IgD-negative memory B cell (primary cell): ENCODE measurements around the gene PXT1. TPM values are rescaled to one million over a fixed set of nuclear protein-coding genes. Genes with fewer than 3 reads are reported as not detected.

Source experiments
- H3K27ac Mint-ChIP-seq, 3 donors: one replicate each; pipeline ENCODE4 v1.8.0; 2020 to 2022; ENCODE audit warnings: mild to moderate bottlenecking in 3 of 3, mixed read lengths in 3 of 3, moderate library complexity in 1 of 3
- H3K27me3 Mint-ChIP-seq: one replicate; pipeline ENCODE4 v1.8.0; 2021; ENCODE audit warnings: mixed read lengths
- H3K36me3 Mint-ChIP-seq: one replicate; pipeline ENCODE4 v1.8.0; 2020; ENCODE audit warnings: mild to moderate bottlenecking, mixed read lengths
- H3K4me1 Mint-ChIP-seq, 3 donors: one replicate each; pipeline ENCODE4 v1.8.0; 2020 to 2022; ENCODE audit warnings: mixed read lengths in 3 of 3, mild to moderate bottlenecking in 1 of 3
- H3K4me3 Mint-ChIP-seq, 4 donors: one replicate each; pipeline ENCODE4 v1.8.0; 2020 to 2022; ENCODE audit warnings: mild to moderate bottlenecking in 4 of 4, mixed read lengths in 4 of 4, moderate library complexity in 3 of 4
- H3K9me3 Mint-ChIP-seq, 3 donors: one replicate each; pipeline ENCODE4 v1.8.0; 2020 to 2021; ENCODE audit warnings: mixed read lengths in 3 of 3, mild to moderate bottlenecking in 1 of 3
- polyA plus RNA-seq: library from polyadenylated mRNA; unstranded; fragments of 300-500 nt; fragmentation: Illumina TruSeq; gene quantifications from one replicate; pipeline ENCODE4 v1.2.3, GENCODE V29; 2021

PXT1 gene
- polyA plus RNA-seq, 1 donor from 2014 or later = not detected

DNA sequence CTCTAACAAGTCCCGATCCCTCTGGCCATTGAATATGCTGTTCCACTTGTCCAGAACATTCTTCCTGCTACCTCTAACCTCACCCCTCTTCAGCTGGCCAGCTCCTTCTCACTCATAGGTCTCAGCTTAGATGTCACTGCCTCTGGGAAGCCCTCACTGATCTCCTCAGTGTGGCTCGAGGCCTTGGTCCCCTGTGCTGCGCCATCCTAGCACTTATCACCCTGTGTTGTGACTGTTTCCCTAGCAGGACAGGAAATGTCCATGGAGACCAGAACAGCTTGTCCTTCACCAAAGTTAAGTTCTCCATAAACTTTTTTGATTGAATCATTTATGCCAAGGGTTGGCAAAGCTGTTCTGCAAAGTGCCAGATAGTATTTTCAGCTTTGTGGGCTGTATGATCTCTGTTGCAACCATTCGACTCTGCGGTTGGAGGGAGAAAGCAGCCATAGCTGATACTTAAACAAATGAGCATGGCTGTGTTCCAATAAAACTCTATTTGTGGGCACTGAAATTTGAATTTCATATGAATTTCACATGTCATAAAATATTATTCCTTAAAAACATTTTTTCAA, 99.5 kb downstream of the PXT1 start:
- H3K4me1 Mint-ChIP-seq = peaks cover 4 to 5% (median 4%) of the 10 kb centered on the region in 3 donors

DNA sequence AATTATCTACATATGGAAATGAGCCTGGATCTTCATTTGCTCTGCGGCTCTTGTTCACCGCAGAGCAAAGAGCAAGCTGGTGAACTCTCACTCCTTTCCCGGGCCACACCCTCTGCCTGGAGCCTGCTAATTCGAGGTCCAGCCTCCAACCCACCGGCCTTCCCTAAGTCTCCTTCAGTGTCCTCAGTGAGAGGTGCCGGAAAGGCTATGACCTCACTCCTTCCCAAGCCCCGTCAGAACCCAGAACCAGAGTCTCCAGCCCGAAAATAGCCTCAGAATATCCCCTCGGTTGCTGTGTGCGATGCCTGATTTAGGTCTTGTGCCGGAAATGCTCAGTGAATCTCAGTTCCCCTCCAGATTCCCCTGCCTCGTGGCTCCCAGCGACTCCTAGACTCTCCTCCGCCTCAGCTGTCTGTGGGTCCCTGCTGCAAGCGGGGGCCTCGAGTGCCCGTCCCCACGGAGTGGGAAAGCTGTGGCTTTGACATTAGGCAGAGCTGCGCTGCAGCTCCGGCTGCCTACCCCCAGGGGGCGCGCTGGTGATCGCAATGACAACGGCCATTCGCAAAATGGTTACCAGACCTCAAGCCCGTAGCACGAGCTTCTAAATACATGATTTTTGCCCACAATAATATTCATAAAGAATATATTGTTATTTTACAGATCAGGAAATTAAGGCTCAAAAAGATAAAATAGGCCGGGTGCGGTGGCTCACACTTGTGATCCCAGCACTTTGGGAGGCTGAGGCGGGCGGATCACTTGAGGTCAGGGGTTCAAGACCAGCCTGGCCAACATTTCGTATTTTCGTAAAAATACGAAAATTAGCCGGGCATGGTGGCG, 101.8 kb downstream of the PXT1 start:
- Mint-ChIP-seq H3K27ac (no peak overlapping the region), H3K36me3 (no peaks in the 10 kb centered on the region), H3K9me3 (no peaks in the 10 kb centered on the region), H3K4me1 (peaks cover 10 to 15% (median 12%) of the 10 kb centered on the region in 3 donors), H3K4me3 (peak overlapping the region; percentile 6 to 89 (median 80)), H3K27me3 (peaks cover 15% of the 10 kb centered on the region)

More for the DNA sequence above, 99.5 kb downstream of the PXT1 start:
- no peak overlapping the region for H3K27ac Mint-ChIP-seq
- H3K9me3 Mint-ChIP-seq = no peaks in the 10 kb centered on the region
- H3K4me3 Mint-ChIP-seq = no peak overlapping the region
- H3K36me3 Mint-ChIP-seq = no peaks in the 10 kb centered on the region
- peaks cover 4% of the 10 kb centered on the region for H3K27me3 Mint-ChIP-seq

Other genes with a start within 250 kb of the PXT1 start
- gene BRPF3, start 246.1 kb downstream of the PXT1 start, polyA plus RNA-seq = 8.9 TPM
- 0.19 TPM for gene PNPLA1, start 172.8 kb downstream of the PXT1 start, polyA plus RNA-seq
- gene BNIP5, start 106.0 kb downstream of the PXT1 start, polyA plus RNA-seq = not detected
- 5.1 TPM for gene ETV7, start 55.2 kb downstream of the PXT1 start, polyA plus RNA-seq
- 35.4 TPM for gene KCTD20, start 146 bp upstream of the PXT1 start, polyA plus RNA-seq
- 61.6 TPM for gene STK38, start 104.6 kb upstream of the PXT1 start, polyA plus RNA-seq
- 384 TPM for gene SRSF3, start 151.5 kb upstream of the PXT1 start, polyA plus RNA-seq
- 81.1 TPM for gene CDKN1A, start 235.9 kb upstream of the PXT1 start, polyA plus RNA-seq